Endothelial cell of umbilical vein (primary cell): Measurements from ENCODE around the gene REEP1. TPM values are rescaled to one million over a fixed set of nuclear protein-coding genes. Genes with fewer than 3 reads are reported as not detected.

Source experiments
- BruUV-seq: library from RNA; stranded (reverse); fragments of 400-500 nt; replicated peaks from 2 replicates; lab custom pipeline; 2021; lab: Mats Ljungman, UMichigan
- CTCF ChIA-PET: fragments of 300-600, 350-600 bp; sonication (Branson Sonifier 250); formaldehyde crosslinking; loops from one replicate; lab custom pipeline; 2021; ENCODE audit warnings: antibody characterized with exemption, inconsistent platforms; lab: Charles Lee
- POLR2A ChIA-PET: fragments of 300-600, 350-600 bp; sonication (Branson Sonifier 250); formaldehyde crosslinking; loops from one replicate; lab custom pipeline; 2021; ENCODE audit warnings: antibody characterized with exemption, inconsistent platforms; lab: Charles Lee
- DNase-seq: peaks from one replicate; pipeline ENCODE4 v3.0.0-alpha.2; 2011; ENCODE audit warnings: low read depth, low spot score
- FAIRE-seq: peaks from 2 replicates; lab custom pipeline; 2011; peaks lifted over from hg19 to GRCh38; lab: Jason Lieb, UNC
- H2AFZ ChIP-seq: 2 replicates; pipeline ENCODE4 v1.6.0; 2012; ENCODE audit warnings: low read depth, low read length, control low read depth, inconsistent platforms
- H3K27ac ChIP-seq: 2 replicates; pipeline ENCODE4 v1.5.1; 2011; ENCODE audit warnings: low read depth, mild to moderate bottlenecking, control low read depth, low read length, moderate library complexity; ENCODE audit not compliant: insufficient read depth
- H3K27me3 ChIP-seq, 2 experiments: 2 replicates each; pipeline versions ENCODE4 v1.6.0 to v1.6.1; 2011; ENCODE audit warnings: low read length in 2 of 2, mixed read lengths in 1 of 2; ENCODE audit not compliant: control insufficient read depth in 2 of 2, insufficient read depth in 2 of 2
- H3K36me3 ChIP-seq, 2 experiments: 2 replicates in 1 of 2; 3 replicates in 1 of 2; pipeline ENCODE4 v1.5.1; 2011; ENCODE audit warnings: low read length in 2 of 2, mild to moderate bottlenecking in 1 of 2, moderate library complexity in 1 of 2; ENCODE audit not compliant: control insufficient read depth in 2 of 2, insufficient read depth in 2 of 2; ENCODE audit errors: extremely low read depth in 1 of 2
- H3K4me1 ChIP-seq: 3 replicates; pipeline ENCODE4 v1.5.1; 2011; ENCODE audit warnings: mild to moderate bottlenecking, low read length; ENCODE audit not compliant: control insufficient read depth, insufficient read depth; ENCODE audit errors: extremely low read depth
- H3K4me2 ChIP-seq: 2 replicates; pipeline ENCODE4 v1.6.1; 2011; ENCODE audit warnings: low read length, control low read depth, mixed read lengths; ENCODE audit not compliant: insufficient read depth
- H3K4me3 ChIP-seq, 3 experiments: fragments of 200-600 bp in 1 of 3; sonication (generic), shearing (Covaris generic) in 1 of 3; replicated peaks in 1 of 3; 2 replicates each; pipeline ENCODE4 v1.5.1; 2011 to 2016; ENCODE audit warnings: control low read depth in 3 of 3, low read length in 3 of 3, mild to moderate bottlenecking in 2 of 3, inconsistent platforms in 1 of 3, low read depth in 1 of 3, moderate library complexity in 1 of 3; ENCODE audit not compliant: insufficient read depth in 1 of 3
- H3K79me2 ChIP-seq: 2 replicates; pipeline ENCODE4 v1.6.0; 2012; ENCODE audit warnings: low read length, inconsistent platforms; ENCODE audit not compliant: control insufficient read depth, insufficient read depth
- H3K9ac ChIP-seq: replicated peaks from 2 replicates; pipeline ENCODE3; 2011; ENCODE audit warnings: low read length, control low read depth; ENCODE audit not compliant: insufficient read depth; ENCODE audit errors: extremely low read depth
- H3K9me1 ChIP-seq: replicated peaks from 3 replicates; pipeline ENCODE4 v1.6.0; 2011; ENCODE audit warnings: mild to moderate bottlenecking, low read length; ENCODE audit not compliant: control insufficient read depth, insufficient read depth; ENCODE audit errors: extremely low read depth
- H3K9me3 ChIP-seq: replicated peaks from 2 replicates; pipeline ENCODE4 v1.5.1; 2012; ENCODE audit warnings: low read length, inconsistent platforms; ENCODE audit not compliant: control insufficient read depth, insufficient read depth
- H4K20me1 ChIP-seq: replicated peaks from 2 replicates; pipeline ENCODE3; 2011; ENCODE audit warnings: mild to moderate bottlenecking, low read length; ENCODE audit not compliant: control insufficient read depth, insufficient read depth; ENCODE audit errors: extremely low read depth
- EZH2 ChIP-seq: IDR thresholded peaks from 2 replicates; pipeline ENCODE4 v1.6.1; 2012; ENCODE audit warnings: borderline replicate concordance, low read depth, mild to moderate bottlenecking, moderate library complexity, low read length, inconsistent platforms; ENCODE audit not compliant: severe bottlenecking
- GATA2 ChIP-seq: IDR thresholded peaks from 2 replicates; pipeline ENCODE4 v1.7.0; 2011; ENCODE audit warnings: low read depth, mild to moderate bottlenecking, moderate library complexity, mixed read lengths, low read length; ENCODE audit not compliant: insufficient read length, insufficient read depth
- JUN ChIP-seq: IDR thresholded peaks from 2 replicates; pipeline ENCODE4 v1.6.1; 2011; ENCODE audit warnings: borderline replicate concordance, low read depth; ENCODE audit not compliant: insufficient read length, insufficient read depth
- POLR2A ChIP-seq: IDR thresholded peaks from 2 replicates; pipeline ENCODE4 v1.6.1; 2012; ENCODE audit warnings: low read depth, mild to moderate bottlenecking, control low read depth, low read length
- dilution Hi-C: fragments of 300-500 bp; cut with MboI; formaldehyde crosslinking; loops from one replicate; pipeline ENCODE4 v1.15.0; 2019; ENCODE audit warnings: low sequenced_read_pairs; ENCODE audit not compliant: extremely low pct_ligation_motif_present
- intact Hi-C: fragments of 100-400 bp; cut with micrococcal nuclease; formaldehyde crosslinking; loops from one replicate; pipeline ENCODE4 v1.10.0; 2022
- polyA plus RNA-seq, 4 experiments: library from polyadenylated mRNA; depleted of rRNA in 3 of 4; stranded (reverse) in 3 of 4; unstranded in 1 of 4; fragments of >200 nt; gene quantifications; 2 replicates each; pipeline versions ENCODE4 v1.2.1 to v1.2.3, GENCODE V29; 2011 to 2012; ENCODE audit warnings: missing spikeins in 1 of 4
- total RNA-seq: library from RNA; stranded (reverse); gene quantifications from 2 replicates; pipeline ENCODE4 v1.2.3, GENCODE V29; 2021
- TF ChIP-seq, protein P1 (sequence below), 2 donors: IDR thresholded peaks; 1 replicate in 1 of 2; 2 replicates in 1 of 2; pipeline ENCODE4 v1.5.1; 2011; ENCODE audit warnings: low read length in 2 of 2, mild to moderate bottlenecking in 2 of 2, moderate library complexity in 2 of 2, control low read depth in 1 of 2, inconsistent platforms in 1 of 2, low read depth in 1 of 2; ENCODE audit not compliant: insufficient read depth in 1 of 2; ENCODE audit errors: extremely low read depth in 1 of 2

REEP1 gene
- total and polyA plus RNA-seq, 2 donors (not counting 3 experiments of a cell fraction or from before 2014, with no cell fraction given): 0.11 to 0.53 TPM

DNA sequence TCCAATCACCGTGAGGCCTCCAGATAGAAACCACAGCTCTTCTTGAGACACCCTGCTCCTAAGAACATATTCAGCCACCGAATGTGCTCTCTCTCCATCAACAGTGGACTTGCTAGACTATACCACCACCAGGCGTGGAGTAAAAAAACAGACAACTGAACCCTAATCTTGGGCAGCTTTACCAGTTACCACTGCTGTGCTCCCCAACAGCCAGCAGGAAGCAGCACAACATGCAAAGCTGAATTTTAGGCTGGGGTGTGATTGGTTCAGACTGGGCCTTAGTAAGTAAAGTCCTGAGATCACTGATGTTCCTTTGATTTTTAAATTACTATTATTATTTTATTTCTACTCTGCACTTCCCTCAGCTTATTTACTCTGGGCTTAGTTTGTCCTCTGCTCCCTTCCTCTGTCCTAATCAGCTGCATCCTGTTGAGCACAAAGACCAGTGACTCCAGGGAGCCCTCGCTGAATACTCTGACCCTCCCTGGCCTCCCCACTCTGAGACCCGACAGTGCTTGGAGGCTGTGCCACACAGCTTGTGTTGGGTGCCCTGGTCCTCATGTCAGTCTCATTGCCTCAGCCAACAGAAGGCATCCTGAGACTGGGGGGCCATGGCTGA is 116.3 kb downstream of the REEP1 start:
- CTCF ChIA-PET: interaction anchor here (0.5 to 3.4 kb wide), 38 partner anchors 8 to 401 kb away, joined by 3 to 92 read pairs (median 5); partner anchors contain the start of genes KDM3A, MRPL35 and REEP1
- Histone ChIP-seq H3K9me1 (no peaks in the 10 kb centered on the region), H4K20me1 (no peaks in the 10 kb centered on the region), H3K4me3 (no peak overlapping the region), H3K36me3 (no peaks in the 10 kb centered on the region), H3K27ac (no peak overlapping the region), H3K27me3 (no peaks in the 10 kb centered on the region), H3K4me2 (no peak overlapping the region), H2AFZ (peak overlapping the region; percentile 3), H3K79me2 (no peaks in the 10 kb centered on the region), H3K9me3 (no peaks in the 10 kb centered on the region), H3K9ac (no peak overlapping the region), H3K4me1 (peaks cover 7% of the 10 kb centered on the region)
- DNase-seq (peak; percentile 68), FAIRE-seq (peak; percentile 97)
- no TSS peak for BruUV-seq
- dilution Hi-C loops (no loop called here), intact Hi-C loops (loop anchor here (1.0 to 5.0 kb wide), 4 partner anchors 76 to 220 kb away; partner anchors contain the start of gene KDM3A)
- TF ChIP-seq EZH2 (no peak), POLR2A (no peak), GATA2 (no peak), JUN (no peak)
- TF ChIP-seq, protein P1, sequence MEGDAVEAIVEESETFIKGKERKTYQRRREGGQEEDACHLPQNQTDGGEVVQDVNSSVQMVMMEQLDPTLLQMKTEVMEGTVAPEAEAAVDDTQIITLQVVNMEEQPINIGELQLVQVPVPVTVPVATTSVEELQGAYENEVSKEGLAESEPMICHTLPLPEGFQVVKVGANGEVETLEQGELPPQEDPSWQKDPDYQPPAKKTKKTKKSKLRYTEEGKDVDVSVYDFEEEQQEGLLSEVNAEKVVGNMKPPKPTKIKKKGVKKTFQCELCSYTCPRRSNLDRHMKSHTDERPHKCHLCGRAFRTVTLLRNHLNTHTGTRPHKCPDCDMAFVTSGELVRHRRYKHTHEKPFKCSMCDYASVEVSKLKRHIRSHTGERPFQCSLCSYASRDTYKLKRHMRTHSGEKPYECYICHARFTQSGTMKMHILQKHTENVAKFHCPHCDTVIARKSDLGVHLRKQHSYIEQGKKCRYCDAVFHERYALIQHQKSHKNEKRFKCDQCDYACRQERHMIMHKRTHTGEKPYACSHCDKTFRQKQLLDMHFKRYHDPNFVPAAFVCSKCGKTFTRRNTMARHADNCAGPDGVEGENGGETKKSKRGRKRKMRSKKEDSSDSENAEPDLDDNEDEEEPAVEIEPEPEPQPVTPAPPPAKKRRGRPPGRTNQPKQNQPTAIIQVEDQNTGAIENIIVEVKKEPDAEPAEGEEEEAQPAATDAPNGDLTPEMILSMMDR (IDR thresholded peaks at IDR 0.05; ENCODE audit: extremely low read depth in 1 of 2, insufficient read depth in 1 of 2, low read depth in 1 of 2, low read length in 2 of 2): peak; percentile 85 to 92
- POLR2A ChIA-PET: interaction anchor here (1.2 kb wide), 1 partner anchor 26 kb away, joined by 3 read pairs; the partner anchor contains the start of gene IMMT
